Subcutaneous abdominal adipose tissue (tissue), 5 donors: ENCODE results near the gene IPPK.

Source experiments
- H3K27ac ChIP-seq: one replicate; pipeline ENCODE4 v1.7.0; 2013; ENCODE audit warnings: low read depth, mild to moderate bottlenecking, inconsistent platforms, low read length, moderate library complexity
- H3K27me3 ChIP-seq, 5 donors: one replicate each; pipeline ENCODE4 v1.7.0; 2013; ENCODE audit warnings: low read length in 5 of 5, inconsistent platforms in 1 of 5; ENCODE audit not compliant: control insufficient read depth in 5 of 5, insufficient read depth in 4 of 5
- H3K36me3 ChIP-seq, 5 donors: one replicate each; pipeline ENCODE4 v1.7.0; 2013; ENCODE audit warnings: low read length in 5 of 5; ENCODE audit not compliant: control insufficient read depth in 5 of 5, insufficient read depth in 5 of 5
- H3K4me1 ChIP-seq, 5 donors: one replicate each; pipeline ENCODE4 v1.7.0; 2013; ENCODE audit warnings: low read length in 5 of 5, mild to moderate bottlenecking in 3 of 5, moderate library complexity in 1 of 5; ENCODE audit not compliant: control insufficient read depth in 5 of 5, insufficient read depth in 5 of 5
- H3K4me3 ChIP-seq, 5 donors: one replicate each; pipeline ENCODE4 v1.7.0; 2013; ENCODE audit warnings: low read length in 5 of 5, low read depth in 1 of 5
- H3K9ac ChIP-seq, 5 donors: one replicate each; pipeline ENCODE4 v1.7.0; 2013; ENCODE audit warnings: low read length in 5 of 5, mild to moderate bottlenecking in 4 of 5, moderate library complexity in 3 of 5
- H3K9me3 ChIP-seq, 5 donors: one replicate each; pipeline ENCODE4 v1.7.0; 2013; ENCODE audit warnings: low read length in 5 of 5; ENCODE audit not compliant: control insufficient read depth in 5 of 5
- donor health status: healthy.
- donor health status: healthy.
- donor health status: healthy.
- donor health status: healthy.
- donor health status: healthy.

IPPK gene

DNA sequence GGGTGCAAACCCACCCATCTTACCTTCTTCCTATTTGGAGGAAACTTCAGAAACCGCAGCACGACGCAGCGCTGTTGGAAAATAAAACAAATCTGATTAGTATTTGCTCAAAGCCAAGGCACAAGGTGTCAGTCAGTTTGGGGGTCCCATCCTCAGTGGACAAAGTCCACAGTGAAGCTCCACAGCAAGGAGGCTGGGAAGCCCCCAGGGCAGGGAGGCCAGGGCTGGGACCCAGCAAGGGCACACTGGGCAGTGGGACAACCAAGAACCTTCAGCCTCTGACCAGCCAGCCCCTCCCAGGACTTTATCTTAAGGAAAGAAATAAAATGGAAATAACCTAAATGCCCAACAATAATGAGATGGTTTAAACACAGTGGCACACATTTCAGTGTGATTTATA lies 11.3 kb downstream of the IPPK start:
- H3K36me3 ChIP-seq = peaks cover 0 to 44% (median 32%) of the 10 kb centered on the region in 5 donors
- no peaks in the 10 kb centered on the region for H3K9me3 ChIP-seq

DNA sequence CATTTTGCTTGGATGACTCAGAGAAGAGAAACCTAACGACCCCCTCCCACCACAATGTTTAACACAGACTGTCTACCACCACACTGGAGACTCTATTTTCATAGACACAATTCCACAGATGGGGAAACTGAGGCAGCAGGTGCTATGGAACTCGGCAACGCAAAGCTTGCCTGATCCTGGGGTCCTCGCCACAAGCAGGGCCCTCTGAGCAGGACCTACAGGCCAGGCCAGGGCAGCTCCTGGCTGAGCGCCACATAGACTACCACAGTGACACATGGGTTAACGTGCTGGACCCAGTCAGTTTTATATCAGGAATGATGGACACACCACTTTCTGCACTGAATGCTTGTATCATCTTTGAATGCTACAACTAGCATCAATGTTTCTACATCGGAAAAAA lies 11.8 kb downstream of the IPPK start:
- no peak overlapping the region for H3K9ac ChIP-seq
- H3K9me3 ChIP-seq = no peaks in the 10 kb centered on the region
- H3K27me3 ChIP-seq = no peaks in the 10 kb centered on the region
- peaks cover 0 to 42% (median 32%) of the 10 kb centered on the region in 5 donors for H3K36me3 ChIP-seq
- H3K27ac ChIP-seq = no peak overlapping the region
- peaks cover 0 to 10% (median 6%) of the 10 kb centered on the region in 5 donors for H3K4me1 ChIP-seq
- no peak overlapping the region for H3K4me3 ChIP-seq

More for the DNA sequence above, 11.3 kb downstream of the IPPK start:
- no peak overlapping the region for H3K27ac ChIP-seq
- no peaks in the 10 kb centered on the region for H3K27me3 ChIP-seq
- peaks cover 0 to 10% (median 6%) of the 10 kb centered on the region in 5 donors for H3K4me1 ChIP-seq
- no peak overlapping the region for H3K9ac ChIP-seq
- no peak overlapping the region for H3K4me3 ChIP-seq

DNA sequence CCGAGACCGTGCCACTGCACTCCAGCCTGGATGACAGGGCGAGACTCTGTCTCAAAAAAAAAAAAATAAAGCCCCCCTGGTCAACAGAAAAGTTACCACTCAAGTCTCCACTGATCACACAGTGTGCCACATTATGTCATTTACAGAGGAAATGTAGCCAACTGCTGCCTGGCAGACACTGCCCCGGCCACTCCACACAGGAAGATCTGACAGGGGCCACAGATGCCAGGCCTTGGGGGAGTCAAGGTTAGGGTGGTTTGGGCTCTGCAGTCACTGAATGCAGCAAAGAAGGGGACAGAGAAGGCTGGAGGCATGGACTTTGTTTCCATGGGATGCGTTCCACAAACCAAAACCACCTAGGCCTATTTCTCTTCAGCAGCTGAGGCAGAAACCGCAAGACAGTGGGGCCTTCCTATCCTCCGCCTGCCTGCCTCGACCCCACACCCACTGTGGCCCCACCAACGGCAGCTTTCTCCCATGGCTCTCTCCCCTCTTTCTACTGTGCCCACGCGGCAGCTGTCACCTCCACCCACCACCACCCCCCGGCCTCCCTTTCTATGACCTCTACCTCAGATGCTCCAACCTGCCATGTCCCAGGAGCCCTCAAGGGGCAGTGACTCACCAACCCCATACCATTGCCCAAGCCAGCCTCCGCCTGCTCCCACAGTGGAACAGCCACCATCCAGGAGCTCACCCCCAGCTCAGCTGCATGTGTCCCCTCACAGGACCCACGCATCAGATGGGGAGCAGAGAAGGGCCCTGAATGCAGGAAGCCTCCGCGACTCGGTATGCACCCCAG lies 12.4 kb downstream of the IPPK start:
- no peak overlapping the region for H3K27ac ChIP-seq
- H3K36me3 ChIP-seq = peaks cover 0 to 45% (median 32%) of the 10 kb centered on the region in 5 donors
- H3K4me1 ChIP-seq = peaks cover 0 to 10% (median 6%) of the 10 kb centered on the region in 5 donors

DNA sequence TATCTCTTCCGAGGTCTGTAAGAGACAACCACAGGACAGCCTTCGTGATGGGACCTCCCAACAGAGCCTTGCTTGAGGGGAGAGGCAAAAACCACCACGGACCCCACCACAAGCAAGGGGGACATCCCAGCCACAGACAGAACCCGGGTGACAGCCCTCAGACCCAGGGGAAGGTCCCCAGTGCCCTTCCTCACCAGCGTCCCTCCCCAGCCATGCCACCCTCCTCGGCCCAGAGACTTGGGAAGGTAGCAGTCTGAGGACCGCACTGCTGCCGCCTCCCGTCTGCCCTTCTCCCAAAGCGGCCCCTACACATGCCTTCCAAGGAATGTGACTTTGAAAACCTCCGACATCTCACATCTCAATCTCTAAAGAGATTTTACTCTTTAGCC lies 13.4 kb downstream of the IPPK start:
- no peak overlapping the region for H3K27ac ChIP-seq
- no peak overlapping the region for H3K4me3 ChIP-seq
- no peak overlapping the region for H3K9ac ChIP-seq
- peaks cover 0 to 48% (median 33%) of the 10 kb centered on the region in 5 donors for H3K36me3 ChIP-seq
- H3K4me1 ChIP-seq = peaks cover 0 to 10% (median 6%) of the 10 kb centered on the region in 5 donors
- H3K27me3 ChIP-seq = no peaks in the 10 kb centered on the region
- no peaks in the 10 kb centered on the region for H3K9me3 ChIP-seq

More for the DNA sequence above, 12.4 kb downstream of the IPPK start:
- no peak overlapping the region for H3K9ac ChIP-seq
- no peak overlapping the region for H3K4me3 ChIP-seq
- no peaks in the 10 kb centered on the region for H3K27me3 ChIP-seq
- H3K9me3 ChIP-seq = no peaks in the 10 kb centered on the region

DNA sequence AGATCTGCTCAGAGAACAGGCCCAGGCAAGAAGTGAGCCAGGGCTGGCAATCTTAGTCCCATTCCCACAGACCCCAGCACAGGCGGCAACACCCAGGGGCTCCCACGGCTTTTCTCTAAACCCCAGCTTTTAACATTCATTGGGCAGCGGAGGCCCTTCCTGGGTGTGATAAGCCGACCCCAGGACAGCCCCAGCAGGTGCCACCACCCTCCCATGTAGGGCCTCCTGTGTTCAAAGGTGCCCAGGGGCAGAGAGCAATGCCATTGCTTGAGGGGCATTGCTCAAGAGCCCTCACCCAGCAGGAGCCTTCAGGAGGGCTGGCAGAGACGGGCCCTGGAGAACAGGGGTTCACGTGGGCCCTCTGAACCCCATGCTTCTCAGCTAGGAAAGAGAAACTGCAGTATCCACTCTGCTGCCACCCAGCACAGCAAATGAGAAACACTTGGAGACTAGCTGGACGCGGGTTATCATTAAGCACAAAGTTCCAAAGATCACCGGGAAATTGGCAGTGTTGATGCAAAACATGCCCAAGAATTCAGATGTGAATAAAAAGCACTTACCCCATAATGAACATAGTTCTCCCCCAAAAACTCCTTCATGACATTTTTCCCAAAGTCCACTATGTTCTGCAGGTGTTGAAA lies 13.9 kb downstream of the IPPK start:
- H3K4me3 ChIP-seq = no peak overlapping the region
- peaks cover 0 to 10% (median 6%) of the 10 kb centered on the region in 5 donors for H3K4me1 ChIP-seq
- no peaks in the 10 kb centered on the region for H3K27me3 ChIP-seq
- no peaks in the 10 kb centered on the region for H3K9me3 ChIP-seq
- no peak overlapping the region for H3K27ac ChIP-seq
- H3K36me3 ChIP-seq = peaks cover 0 to 53% (median 36%) of the 10 kb centered on the region in 5 donors
- H3K9ac ChIP-seq = no peak overlapping the region

GRCh38 chr9:92655366-92655765 lies 14.6 kb downstream of the IPPK start:
- no peaks in the 10 kb centered on the region for H3K9me3 ChIP-seq
- no peak overlapping the region for H3K27ac ChIP-seq
- H3K36me3 ChIP-seq = peaks cover 0 to 60% (median 36%) of the 10 kb centered on the region in 5 donors
- no peaks in the 10 kb centered on the region for H3K27me3 ChIP-seq
- H3K4me3 ChIP-seq = no peak overlapping the region
- H3K9ac ChIP-seq = no peak overlapping the region
- H3K4me1 ChIP-seq = peaks cover 0 to 12% (median 7%) of the 10 kb centered on the region in 5 donors

DNA sequence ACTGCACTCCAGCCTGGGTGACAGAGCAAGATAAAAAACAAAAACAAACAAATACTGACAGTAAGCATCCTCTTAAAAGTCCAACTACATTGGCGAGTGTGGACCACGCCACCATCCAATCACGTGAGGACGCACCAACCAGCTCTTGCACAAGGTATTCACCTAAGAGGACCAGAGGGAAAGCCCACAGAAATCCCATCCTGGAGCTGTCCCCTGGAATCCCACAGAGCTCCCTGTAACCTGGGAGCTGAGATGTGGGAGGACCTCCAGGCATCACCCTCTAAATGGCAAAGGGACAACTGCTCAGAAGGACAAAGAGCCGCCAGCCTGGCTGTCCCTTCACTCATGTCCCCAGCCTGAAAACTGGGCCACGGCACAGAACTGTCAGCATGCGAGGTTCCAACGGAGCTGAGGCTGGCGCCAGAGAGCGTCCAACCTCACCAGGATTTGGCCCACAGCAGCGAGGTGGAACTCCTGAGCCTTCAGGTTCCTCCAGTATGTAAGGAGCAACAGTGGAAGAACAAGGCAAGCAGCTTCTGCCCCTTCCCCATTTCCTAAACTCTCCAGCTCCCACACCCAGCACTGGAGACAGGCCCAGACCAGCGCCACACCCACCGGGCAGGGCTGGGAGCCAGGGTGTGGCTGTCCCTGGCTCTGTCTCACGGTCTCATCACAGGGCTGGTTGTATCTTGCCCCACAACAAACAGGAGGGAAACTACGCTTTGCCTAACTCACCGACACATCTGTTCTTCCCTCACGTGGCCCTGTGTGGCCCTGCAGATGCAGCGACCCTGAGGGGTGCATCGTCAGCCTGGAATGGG lies 15.2 kb downstream of the IPPK start:
- H3K9ac ChIP-seq = peak overlapping the region in 1 of 5 donors; percentile 7
- H3K4me3 ChIP-seq = no peak overlapping the region
- H3K27me3 ChIP-seq = no peaks in the 10 kb centered on the region
- no peaks in the 10 kb centered on the region for H3K9me3 ChIP-seq
- peaks cover 0 to 60% (median 36%) of the 10 kb centered on the region in 5 donors for H3K36me3 ChIP-seq
- no peak overlapping the region for H3K27ac ChIP-seq
- peaks cover 0 to 12% (median 7%) of the 10 kb centered on the region in 5 donors for H3K4me1 ChIP-seq

- no peaks in the 10 kb centered on the region for H3K27me3 ChIP-seq
- H3K9ac ChIP-seq = no peak overlapping the region
- H3K4me1 ChIP-seq = peaks cover 0 to 12% (median 7%) of the 10 kb centered on the region in 5 donors
- no peak overlapping the region for H3K27ac ChIP-seq
- no peak overlapping the region for H3K4me3 ChIP-seq
- H3K36me3 ChIP-seq = peaks cover under 1 to 73% (median 51%) of the 10 kb centered on the region in 5 donors
- no peaks in the 10 kb centered on the region for H3K9me3 ChIP-seq
These were observed 17.5 kb downstream of the IPPK start for GRCh38 chr9:92652461-92652860.

- Histone ChIP-seq H3K9me3 (peaks cover 0 to 2% (median 0%) of the 10 kb centered on the region in 5 donors), H3K36me3 (peaks cover 10 to 72% (median 49%) of the 10 kb centered on the region in 5 donors), H3K4me3 (no peak overlapping the region), H3K27ac (no peak overlapping the region), H3K27me3 (no peaks in the 10 kb centered on the region), H3K9ac (peak overlapping the region in 1 of 5 donors; percentile 4), H3K4me1 (peaks cover 0 to 12% (median 7%) of the 10 kb centered on the region in 5 donors)
These were observed 18.9 kb downstream of the IPPK start for GRCh38 chr9:92650839-92651621.
